GM12878 (cell line): ENCODE results near the gene RELL2. TPM values are rescaled to one million over a fixed set of nuclear protein-coding genes. Genes with fewer than 3 reads are reported as not detected.
A peak's percentile ranks its signal among the peaks of the same experiment; 100 is the strongest.

Experiments
- ATAC-seq: fragments of 200-7000 bp; cut with Tn5 transposase; 3 replicates; pipeline ENCODE4 v1.9.1; 2020; ENCODE audit warnings: mild to moderate bottlenecking, moderate library complexity
- BruUV-seq: library from RNA; stranded (reverse); fragments of 400-500 nt; replicated peaks from 2 replicates; lab custom pipeline; 2021; lab: Mats Ljungman, UMichigan
- CTCF ChIA-PET: fragments of 300-600 bp; sonication (Branson Sonifier 250); formaldehyde crosslinking; extraction: SDS; loops from one replicate; lab custom pipeline; 2021; ENCODE audit warnings: inconsistent platforms; lab: Yijun Ruan, JAX
- POLR2A ChIA-PET: fragments of 350-600 bp; formaldehyde crosslinking; extraction: SDS; loops from one replicate; lab custom pipeline; 2021; ENCODE audit warnings: inconsistent platforms; lab: Charles Lee
- RAD21 ChIA-PET: fragments of 300-600 bp; sonication (Branson Sonifier 250); formaldehyde crosslinking; loops from one replicate; lab custom pipeline; 2023; ENCODE audit warnings: antibody characterized with exemption; ENCODE audit not compliant: unreplicated experiment; lab: Charles Lee
- SMC1A ChIA-PET: fragments of 300-600 bp; sonication (Branson Sonifier 250); formaldehyde crosslinking; loops from one replicate; lab custom pipeline; 2023; ENCODE audit not compliant: unreplicated experiment, uncharacterized antibody; lab: Charles Lee
- DNase-seq: peaks from one replicate; pipeline ENCODE4 v3.0.0-alpha.2; 2011; ENCODE audit warnings: low read depth, low spot score
- FAIRE-seq: peaks from 3 replicates; lab custom pipeline; 2011; peaks lifted over from hg19 to GRCh38; lab: Jason Lieb, UNC
- H2AFZ ChIP-seq: 2 replicates; pipeline ENCODE4 v1.6.0; 2011; ENCODE audit warnings: low read depth, low read length, control low read depth; ENCODE audit not compliant: control insufficient read depth
- H3K27ac ChIP-seq: 2 replicates; pipeline ENCODE4 v1.5.1; 2011; ENCODE audit warnings: control low read depth; ENCODE audit not compliant: control insufficient read depth, insufficient read depth
- H3K27me3 ChIP-seq, 2 experiments: replicated peaks in 1 of 2; 2 replicates each; pipeline versions ENCODE4 v1.6.0 to v1.6.1; 2011; ENCODE audit warnings: low read length in 1 of 2; ENCODE audit not compliant: control insufficient read depth in 2 of 2, insufficient read depth in 2 of 2
- H3K36me3 ChIP-seq, 2 experiments: 2 replicates each; pipeline ENCODE4 v1.5.1; 2011; ENCODE audit warnings: low read length in 1 of 2; ENCODE audit not compliant: control insufficient read depth in 2 of 2, insufficient read depth in 2 of 2
- H3K4me1 ChIP-seq: 2 replicates; pipeline ENCODE4 v1.6.1; 2011; ENCODE audit warnings: mild to moderate bottlenecking, low read length, moderate library complexity, mixed read lengths; ENCODE audit not compliant: control insufficient read depth, insufficient read depth
- H3K4me2 ChIP-seq: 2 replicates; pipeline ENCODE4 v1.6.0; 2011; ENCODE audit warnings: control low read depth; ENCODE audit not compliant: control insufficient read depth, insufficient read depth
- H3K4me3 ChIP-seq: fragments of 200-600 bp; sonication (generic); 2 replicates; pipeline ENCODE4 v1.5.1; 2016
- H3K79me2 ChIP-seq: 2 replicates; pipeline ENCODE4 v1.6.0; 2011; ENCODE audit warnings: low read length; ENCODE audit not compliant: control insufficient read depth, insufficient read depth
- H3K9ac ChIP-seq: 2 replicates; pipeline ENCODE4 v1.8.0; 2011; ENCODE audit warnings: low read length, control low read depth, mixed read lengths; ENCODE audit not compliant: control insufficient read depth, insufficient read depth
- H3K9me3 ChIP-seq: replicated peaks from 3 replicates; pipeline ENCODE4 v1.5.1; 2011; ENCODE audit warnings: mild to moderate bottlenecking, low read length; ENCODE audit not compliant: control insufficient read depth, insufficient read depth
- H4K20me1 ChIP-seq: 2 replicates; pipeline ENCODE4 v1.6.0; 2011; ENCODE audit not compliant: control insufficient read depth, insufficient read depth
- CHD2 ChIP-seq: IDR thresholded peaks from 2 replicates; pipeline ENCODE4 v1.6.1; 2011; ENCODE audit warnings: low read depth, low read length, improper control_type of control experiment, borderline replicate concordance
- EED ChIP-seq: sonication (generic); IDR thresholded peaks from 2 replicates; pipeline ENCODE4 v1.6.1; 2016; ENCODE audit warnings: antibody characterized with exemption, low read depth
- HCFC1 ChIP-seq: fragments of 150-350 bp; IDR thresholded peaks from 2 replicates; pipeline ENCODE4 v1.6.1; 2014; ENCODE audit warnings: low read length
- HDAC6 ChIP-seq: fragments of 200-600 bp; sonication (generic); IDR thresholded peaks from one replicate; pipeline ENCODE4 v1.8.0; 2017; ENCODE audit warnings: antibody characterized with exemption; ENCODE audit not compliant: unreplicated experiment
- IRF5 ChIP-seq: fragments of 450-650 bp; IDR thresholded peaks from 2 replicates; pipeline ENCODE4 v1.6.1; 2017; ENCODE audit warnings: borderline replicate concordance
- MYB ChIP-seq: fragments of 150-350 bp; IDR thresholded peaks from 2 replicates; pipeline ENCODE4 v1.6.1; 2014; ENCODE audit warnings: mild to moderate bottlenecking, low read depth, low read length, borderline replicate concordance
- NFYA ChIP-seq: IDR thresholded peaks from 2 replicates; pipeline ENCODE4 v1.6.1; 2011; ENCODE audit warnings: low read depth, mild to moderate bottlenecking, low read length, improper control_type of control experiment, borderline replicate concordance
- NFYB ChIP-seq: IDR thresholded peaks from 2 replicates; pipeline ENCODE4 v1.6.1; 2011; ENCODE audit warnings: low read depth, mild to moderate bottlenecking, low read length, improper control_type of control experiment, moderate library complexity; ENCODE audit not compliant: insufficient read depth
- NR2F1 ChIP-seq: fragments of 450-650 bp; conservative IDR thresholded peaks from 2 replicates; pipeline ENCODE4 v1.6.1; 2017; ENCODE audit warnings: mild to moderate bottlenecking
- POU2F2 ChIP-seq: IDR thresholded peaks from 3 replicates; pipeline ENCODE4 v1.6.1; 2011; ENCODE audit warnings: low read depth, mild to moderate bottlenecking, low read length, borderline replicate concordance
- RBBP5 ChIP-seq: fragments of 200-600 bp; sonication (generic); conservative IDR thresholded peaks from 2 replicates; pipeline ENCODE4 v1.6.1; 2016
- SMAD5 ChIP-seq: IDR thresholded peaks from 2 replicates; pipeline ENCODE4 v1.6.1; 2016; ENCODE audit warnings: antibody characterized with exemption, low read depth
- TAF1 ChIP-seq: IDR thresholded peaks from 2 replicates; pipeline ENCODE4 v1.6.1; 2011; ENCODE audit warnings: mild to moderate bottlenecking, low read depth, low read length, borderline replicate concordance
- TARDBP ChIP-seq: IDR thresholded peaks from 2 replicates; pipeline ENCODE4 v1.6.1; 2016; ENCODE audit warnings: borderline replicate concordance
- WGBS: methylation state at CpG from one replicate; pipeline ENCODE4 v1.1.6; 2016; ENCODE audit warnings: low lambda C conversion rate; ENCODE audit not compliant: insufficient replicate concordance, insufficient coverage; ENCODE audit errors: missing lambda C conversion rate; 5-methylcytosine and 5-hydroxymethylcytosine counted together
- in situ Hi-C: fragments of 300-500 bp; cut with MboI; formaldehyde crosslinking; loops from 9 replicates; pipeline ENCODE4 v1.14.3; 2018; ENCODE audit warnings: mixed read lengths
- intact Hi-C: fragments of 100-400 bp; cut with micrococcal nuclease; formaldehyde crosslinking; loops from one replicate; pipeline ENCODE4 v1.14.2; 2022; ENCODE audit not compliant: unreplicated experiment
- polyA plus RNA-seq, 11 experiments: library from polyadenylated mRNA; depleted of rRNA in 4 of 11; unstranded in 6 of 11; stranded (reverse) in 5 of 11; fragments of >200 nt; fragmentation: Nextera tagmentation in 4 of 11; fragmentation: Illumina TruSeq in 1 of 11; extraction: Ambion mirVana in 4 of 11; extraction: Trizol in 1 of 11; gene quantifications; 1 replicate in 1 of 11; 2 replicates in 10 of 11; pipeline versions ENCODE4 v1.2.1 to v1.2.3, GENCODE V29; 2011 to 2016; ENCODE audit warnings: inconsistent platforms in 2 of 11, missing spikeins in 2 of 11, low read depth in 1 of 11
- total RNA-seq, 4 experiments: library from RNA; depleted of rRNA in 3 of 4; stranded (reverse); fragments of >200 nt in 3 of 4; fragmentation: Illumina TruSeq in 1 of 4; extraction: Trizol in 1 of 4; gene quantifications; 2 replicates each; pipeline versions ENCODE4 v1.2.1 to v1.2.3, GENCODE V29; 2013 to 2021
- TF ChIP-seq, protein P1 (sequence below): IDR thresholded peaks from 2 replicates; pipeline ENCODE4 v1.6.1; 2012; ENCODE audit warnings: low read depth, low read length, improper control_type of control experiment

RELL2 gene
- total and polyA plus RNA-seq, 10 of the 15 experiments (the other 5 are each of a cell fraction or from before 2014, with no cell fraction given), result 0.23 to 21.4 (median 7.1) TPM

DNA sequence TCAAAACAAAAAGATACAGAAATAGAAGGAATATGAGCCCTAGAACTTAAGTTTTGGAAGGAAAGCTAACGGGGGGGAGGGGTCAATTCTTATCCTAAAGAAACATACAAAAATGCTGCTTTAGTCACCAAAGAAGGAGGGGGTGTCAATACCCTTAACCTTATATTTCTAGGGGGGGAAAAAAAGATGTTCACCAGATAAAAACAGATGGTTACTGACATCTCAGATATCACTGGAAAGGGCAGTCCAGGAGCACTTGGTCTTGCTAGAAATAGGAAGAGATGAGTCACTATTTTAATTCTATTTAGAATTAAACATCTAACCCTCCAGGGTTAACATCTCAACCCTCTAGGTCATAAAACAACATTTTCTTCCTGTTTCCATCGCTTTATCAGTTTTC lies 19.7 kb upstream of the RELL2 start:
- H3K4me2 ChIP-seq, result peak overlapping the region; percentile 91
- peak overlapping the region; percentile 87; the same call in 1 of the 2 replicates for H3K9ac ChIP-seq
- H3K36me3 ChIP-seq, result peaks cover 5 to 14% of the 10 kb centered on the region in 2 experiments
- no peaks in the 10 kb centered on the region for H3K9me3 ChIP-seq
- POLR2A ChIA-PET, result interaction anchor here (0.6 to 13.9 kb wide), 14 partner anchors 9 to 352 kb away, joined by 3 to 215 read pairs (median 6); partner anchors contain the start of genes FCHSD1, HDAC3, RELL2 and RNF14
- RAD21 ChIA-PET, result interaction anchor here (0.6 to 9.9 kb wide), 12 partner anchors 9 to 1122 kb away, joined by 3 to 299 read pairs (median 8); partner anchors contain the start of genes HDAC3, PCDHGA10 and RELL2
- DNase-seq, result no peak
- peak overlapping the region; percentile 89 for H3K4me3 ChIP-seq
- H3K79me2 ChIP-seq, result peaks cover 60% of the 10 kb centered on the region
- SMC1A ChIA-PET, result interaction anchor here (1.2 to 14.0 kb wide), 10 partner anchors 12 to 307 kb away, joined by 3 to 245 read pairs (median 6); partner anchors contain the start of genes DELE1, FCHSD1, HDAC3 and RELL2
- no peaks in the 10 kb centered on the region for H3K27me3 ChIP-seq
- no peak overlapping the region for H2AFZ ChIP-seq
- BruUV-seq, result no TSS peak
- intact Hi-C loops, result loop anchor here (10.0 kb wide), 1 partner anchor 902 kb away; no protein-coding TSS in a partner anchor
- FAIRE-seq, result no peak
- no peaks in the 10 kb centered on the region for H4K20me1 ChIP-seq
- 16% methylated on average over 2 of the region's 2 CpGs for WGBS
- peaks cover 3% of the 10 kb centered on the region; the same call in 1 of the 2 replicates for H3K4me1 ChIP-seq
- ATAC-seq, result no peak
- H3K27ac ChIP-seq, result peak overlapping the region; percentile 84; the same call in 1 of the 2 replicates
- CTCF ChIA-PET, result interaction anchor here (0.7 to 15.5 kb wide), 16 partner anchors 9 to 352 kb away, joined by 3 to 517 read pairs (median 5); partner anchors contain the start of genes FCHSD1, HDAC3, PCDHGA10 and RELL2
- in situ Hi-C loops, result loop anchor here (25.0 kb wide), 2 partner anchors 1205 to 1580 kb away; partner anchors contain the start of genes ANKHD1 and NRG2
- TF ChIP-seq NFYA, result no peak
- TF ChIP-seq, protein P1, sequence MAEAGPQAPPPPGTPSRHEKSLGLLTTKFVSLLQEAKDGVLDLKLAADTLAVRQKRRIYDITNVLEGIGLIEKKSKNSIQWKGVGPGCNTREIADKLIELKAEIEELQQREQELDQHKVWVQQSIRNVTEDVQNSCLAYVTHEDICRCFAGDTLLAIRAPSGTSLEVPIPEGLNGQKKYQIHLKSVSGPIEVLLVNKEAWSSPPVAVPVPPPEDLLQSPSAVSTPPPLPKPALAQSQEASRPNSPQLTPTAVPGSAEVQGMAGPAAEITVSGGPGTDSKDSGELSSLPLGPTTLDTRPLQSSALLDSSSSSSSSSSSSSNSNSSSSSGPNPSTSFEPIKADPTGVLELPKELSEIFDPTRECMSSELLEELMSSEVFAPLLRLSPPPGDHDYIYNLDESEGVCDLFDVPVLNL, result no peak
- no peak for TF ChIP-seq TAF1
- no peak for TF ChIP-seq MYB
- no peak for TF ChIP-seq CHD2
- TF ChIP-seq POU2F2, result no peak
- no peak for TF ChIP-seq RBBP5
- TF ChIP-seq HCFC1, result no peak
- TF ChIP-seq EED, result no peak
- TF ChIP-seq NR2F1, result no peak
- no peak for TF ChIP-seq TARDBP
- no peak for TF ChIP-seq NFYB
- no peak for TF ChIP-seq HDAC6
- no peak for TF ChIP-seq IRF5
- TF ChIP-seq SMAD5, result no peak
